GM12864 (cell line): Measurements from ENCODE around the gene TPK1.

ENCODE experiments used
- DNase-seq: peaks from one replicate; pipeline ENCODE4 v3.0.0-alpha.2; 2011; ENCODE audit warnings: low read depth
- H3K4me3 ChIP-seq: 2 replicates; pipeline ENCODE4 v1.5.1; 2011; ENCODE audit warnings: mild to moderate bottlenecking, low read depth, low read length, control low read depth
- CTCF ChIP-seq: IDR thresholded peaks from 2 replicates; pipeline ENCODE4 v1.5.1; 2011; ENCODE audit warnings: low read depth, mild to moderate bottlenecking, moderate library complexity, low read length, control low read depth, inconsistent platforms; ENCODE audit errors: missing control alignments

TPK1 gene

GRCh38 chr7:144548556-144548955 lies 287.3 kb downstream of the TPK1 start:
- H3K4me3 ChIP-seq: no peak overlapping the region
- no peak for TF ChIP-seq CTCF
- no peak for DNase-seq

- no peak for DNase-seq
- TF ChIP-seq CTCF: no peak
- H3K4me3 ChIP-seq: no peak overlapping the region
Observed at GRCh38 chr7:144547888-144548287, 288.0 kb downstream of the TPK1 start.

GRCh38 chr7:144546782-144547181 lies 289.1 kb downstream of the TPK1 start:
- DNase-seq: no peak
- no peak overlapping the region for H3K4me3 ChIP-seq
- no peak for TF ChIP-seq CTCF

GRCh38 chr7:144545330-144545729 lies 290.5 kb downstream of the TPK1 start:
- H3K4me3 ChIP-seq: no peak overlapping the region
- no peak for TF ChIP-seq CTCF
- DNase-seq: no peak

- no peak for TF ChIP-seq CTCF
- H3K4me3 ChIP-seq: no peak overlapping the region
- DNase-seq: no peak
Observed at GRCh38 chr7:144534655-144535395, 301.0 kb downstream of the TPK1 start.

GRCh38 chr7:144534196-144534595 lies 301.7 kb downstream of the TPK1 start:
- no peak for DNase-seq
- H3K4me3 ChIP-seq: no peak overlapping the region
- TF ChIP-seq CTCF: no peak

GRCh38 chr7:144531181-144531580 lies 304.7 kb downstream of the TPK1 start:
- TF ChIP-seq CTCF: no peak
- DNase-seq: no peak
- H3K4me3 ChIP-seq: no peak overlapping the region
